Calu3 (cell line): ENCODE measurements around the gene RSL24D1. TPM values are rescaled to one million over a fixed set of nuclear protein-coding genes. Genes with fewer than 3 reads are reported as not detected.

Experiments used
- BruUV-seq: library from RNA; stranded (reverse); fragments of 400-500 nt; replicated peaks from 2 replicates; lab custom pipeline; 2021; lab: Mats Ljungman, UMichigan
- CTCF ChIA-PET: fragments of 300-600 bp; sonication (Branson Sonifier 250); formaldehyde crosslinking; loops from one replicate; lab custom pipeline; 2022; ENCODE audit warnings: antibody characterized with exemption; lab: Charles Lee
- DNase-seq: peaks from one replicate; pipeline ENCODE4 v3.0.0; 2022
- H3K27ac Mint-ChIP-seq: one replicate; pipeline ENCODE4 v1.8.0; 2022; ENCODE audit warnings: mixed read lengths; ENCODE audit not compliant: unreplicated experiment
- H3K27me3 Mint-ChIP-seq: one replicate; pipeline ENCODE4 v1.8.0; 2022; ENCODE audit warnings: mixed read lengths; ENCODE audit not compliant: unreplicated experiment
- H3K36me3 Mint-ChIP-seq: one replicate; pipeline ENCODE4 v1.8.0; 2022; ENCODE audit warnings: mild to moderate bottlenecking, moderate library complexity, mixed read lengths; ENCODE audit not compliant: insufficient read depth, unreplicated experiment
- H3K4me1 Mint-ChIP-seq: one replicate; pipeline ENCODE4 v1.8.0; 2022; ENCODE audit warnings: mild to moderate bottlenecking, low read depth, mixed read lengths; ENCODE audit not compliant: unreplicated experiment
- H3K4me3 Mint-ChIP-seq: one replicate; pipeline ENCODE4 v1.8.0; 2022; ENCODE audit warnings: mild to moderate bottlenecking, low read depth, moderate library complexity, mixed read lengths; ENCODE audit not compliant: unreplicated experiment
- H3K9me3 Mint-ChIP-seq: one replicate; pipeline ENCODE4 v1.8.0; 2022; ENCODE audit warnings: low read depth, mixed read lengths; ENCODE audit not compliant: unreplicated experiment
- intact Hi-C: fragments of 100-400 bp; cut with micrococcal nuclease; formaldehyde crosslinking; loops from one replicate; pipeline ENCODE4 v1.10.0; 2022; ENCODE audit not compliant: unreplicated experiment
- total RNA-seq: library from RNA; stranded (reverse); gene quantifications from 2 replicates; pipeline ENCODE4 v1.2.3, GENCODE V29; 2022
- TF ChIP-seq, protein P1 (sequence below): fragments of 200-600 bp; IDR thresholded peaks from one replicate; pipeline ENCODE4 v1.8.0; 2022; ENCODE audit warnings: antibody characterized with exemption; ENCODE audit not compliant: unreplicated experiment

Gene RSL24D1
- total RNA-seq, 1 experiment from 2014 or later: 93.3 TPM

DNA sequence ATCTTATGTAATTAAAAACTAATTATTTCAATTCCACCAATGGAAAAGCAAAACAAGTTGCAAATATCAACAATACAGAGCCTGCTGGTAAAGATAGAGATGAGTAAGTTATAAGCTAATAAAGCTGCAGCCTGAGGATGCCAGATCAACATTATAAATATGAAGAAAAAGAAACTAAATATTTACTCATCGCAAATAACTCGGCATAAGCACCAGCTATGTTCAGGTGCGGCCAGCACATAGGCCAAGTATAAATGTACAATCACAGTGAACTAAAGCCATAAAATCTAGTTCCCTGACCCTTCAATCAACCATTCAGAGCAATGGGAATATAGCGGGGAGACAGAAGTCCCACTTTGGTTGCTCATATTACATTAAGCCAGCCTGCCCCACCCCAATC, 7.7 kb upstream of the RSL24D1 start:
- no peak for DNase-seq
- no peaks in the 10 kb centered on the region for H3K9me3 Mint-ChIP-seq
- no peak overlapping the region for H3K27ac Mint-ChIP-seq
- CTCF ChIA-PET: no interaction called here
- H3K27me3 Mint-ChIP-seq: no peaks in the 10 kb centered on the region
- intact Hi-C loops: no loop called here
- TF ChIP-seq, protein P1, sequence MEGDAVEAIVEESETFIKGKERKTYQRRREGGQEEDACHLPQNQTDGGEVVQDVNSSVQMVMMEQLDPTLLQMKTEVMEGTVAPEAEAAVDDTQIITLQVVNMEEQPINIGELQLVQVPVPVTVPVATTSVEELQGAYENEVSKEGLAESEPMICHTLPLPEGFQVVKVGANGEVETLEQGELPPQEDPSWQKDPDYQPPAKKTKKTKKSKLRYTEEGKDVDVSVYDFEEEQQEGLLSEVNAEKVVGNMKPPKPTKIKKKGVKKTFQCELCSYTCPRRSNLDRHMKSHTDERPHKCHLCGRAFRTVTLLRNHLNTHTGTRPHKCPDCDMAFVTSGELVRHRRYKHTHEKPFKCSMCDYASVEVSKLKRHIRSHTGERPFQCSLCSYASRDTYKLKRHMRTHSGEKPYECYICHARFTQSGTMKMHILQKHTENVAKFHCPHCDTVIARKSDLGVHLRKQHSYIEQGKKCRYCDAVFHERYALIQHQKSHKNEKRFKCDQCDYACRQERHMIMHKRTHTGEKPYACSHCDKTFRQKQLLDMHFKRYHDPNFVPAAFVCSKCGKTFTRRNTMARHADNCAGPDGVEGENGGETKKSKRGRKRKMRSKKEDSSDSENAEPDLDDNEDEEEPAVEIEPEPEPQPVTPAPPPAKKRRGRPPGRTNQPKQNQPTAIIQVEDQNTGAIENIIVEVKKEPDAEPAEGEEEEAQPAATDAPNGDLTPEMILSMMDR: no peak
- H3K4me3 Mint-ChIP-seq: no peak overlapping the region
- no peaks in the 10 kb centered on the region for H3K4me1 Mint-ChIP-seq
- no TSS peak for BruUV-seq
- no peaks in the 10 kb centered on the region for H3K36me3 Mint-ChIP-seq

- no peak overlapping the region for H3K4me3 Mint-ChIP-seq
- intact Hi-C loops: no loop called here
- CTCF ChIA-PET: interaction anchor here (0.7 kb wide), 1 partner anchor 169 kb away, joined by 3 read pairs; no protein-coding TSS in a partner anchor
- TF ChIP-seq, protein P1: no peak
- H3K27ac Mint-ChIP-seq: no peak overlapping the region
- no peaks in the 10 kb centered on the region for H3K4me1 Mint-ChIP-seq
- H3K27me3 Mint-ChIP-seq: no peaks in the 10 kb centered on the region
- no TSS peak for BruUV-seq
- no peaks in the 10 kb centered on the region for H3K36me3 Mint-ChIP-seq
- peaks cover 5% of the 10 kb centered on the region for H3K9me3 Mint-ChIP-seq
- DNase-seq: no peak
These were observed 5.5 kb upstream of the RSL24D1 start for GRCh38 chr15:55202206-55202605.

DNA sequence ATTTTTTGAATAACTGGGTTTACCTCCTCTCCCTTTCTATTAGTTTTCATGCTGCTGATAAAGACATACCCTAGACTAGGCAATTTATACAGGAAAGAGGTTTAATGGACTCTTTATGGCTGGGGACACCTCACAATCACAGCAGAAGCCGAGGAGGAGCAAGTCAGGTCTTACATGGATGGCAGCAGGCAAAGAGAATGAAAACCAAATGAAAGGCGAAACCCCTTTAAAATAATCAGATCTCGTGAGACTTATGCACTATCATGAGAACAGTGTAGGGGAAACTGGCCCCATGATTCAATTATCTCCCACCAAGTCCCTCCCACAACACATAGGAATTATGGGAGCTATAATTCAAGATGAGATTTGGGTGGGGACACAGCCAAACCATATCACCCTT, 2.0 kb upstream of the RSL24D1 start:
- no TSS peak for BruUV-seq
- TF ChIP-seq, protein P1: no peak
- Mint-ChIP-seq H3K27me3 (no peaks in the 10 kb centered on the region), H3K9me3 (peaks cover 5% of the 10 kb centered on the region), H3K4me1 (no peaks in the 10 kb centered on the region), H3K36me3 (no peaks in the 10 kb centered on the region), H3K4me3 (no peak overlapping the region), H3K27ac (no peak overlapping the region)
- intact Hi-C loops: loop anchor here (5.0 kb wide), 1 partner anchor 209 kb away; the partner anchor contains the start of genes CCPG1 and PIERCE2
- DNase-seq: no peak
- CTCF ChIA-PET: no interaction called here

DNA sequence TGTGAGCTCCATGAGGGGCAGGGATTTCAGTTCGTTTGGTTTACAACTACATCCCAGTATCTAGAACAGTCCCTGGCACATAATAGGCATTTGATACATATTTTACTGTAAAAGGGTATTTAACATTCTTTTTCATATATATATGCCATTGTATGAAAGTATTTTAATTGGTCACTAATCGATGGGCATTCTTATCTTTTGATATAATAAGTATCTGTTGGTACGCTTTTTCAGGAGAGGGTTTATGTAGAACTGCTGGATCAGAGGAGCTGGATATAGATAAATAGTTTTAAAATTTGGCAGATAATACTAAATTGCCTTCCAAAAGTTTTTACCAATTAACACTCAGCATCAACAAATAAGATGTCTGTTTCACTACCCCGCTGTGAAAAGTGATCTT, 978 bp upstream of the RSL24D1 start:
- Mint-ChIP-seq H3K4me1 (no peaks in the 10 kb centered on the region), H3K9me3 (peaks cover 5% of the 10 kb centered on the region), H3K27ac (no peak overlapping the region), H3K27me3 (no peaks in the 10 kb centered on the region), H3K36me3 (no peaks in the 10 kb centered on the region), H3K4me3 (no peak overlapping the region)
- DNase-seq: no peak
- TF ChIP-seq, protein P1: no peak
- intact Hi-C loops: loop anchor here (5.0 kb wide), 1 partner anchor 210 kb away; the partner anchor contains the start of genes CCPG1 and PIERCE2
- CTCF ChIA-PET: interaction anchor here (1.0 to 1.3 kb wide), 2 partner anchors 14 to 142 kb away, joined by 3 to 4 read pairs; no protein-coding TSS in a partner anchor
- no TSS peak for BruUV-seq
